ENCODE measurements around the gene FPR3.

DNA sequence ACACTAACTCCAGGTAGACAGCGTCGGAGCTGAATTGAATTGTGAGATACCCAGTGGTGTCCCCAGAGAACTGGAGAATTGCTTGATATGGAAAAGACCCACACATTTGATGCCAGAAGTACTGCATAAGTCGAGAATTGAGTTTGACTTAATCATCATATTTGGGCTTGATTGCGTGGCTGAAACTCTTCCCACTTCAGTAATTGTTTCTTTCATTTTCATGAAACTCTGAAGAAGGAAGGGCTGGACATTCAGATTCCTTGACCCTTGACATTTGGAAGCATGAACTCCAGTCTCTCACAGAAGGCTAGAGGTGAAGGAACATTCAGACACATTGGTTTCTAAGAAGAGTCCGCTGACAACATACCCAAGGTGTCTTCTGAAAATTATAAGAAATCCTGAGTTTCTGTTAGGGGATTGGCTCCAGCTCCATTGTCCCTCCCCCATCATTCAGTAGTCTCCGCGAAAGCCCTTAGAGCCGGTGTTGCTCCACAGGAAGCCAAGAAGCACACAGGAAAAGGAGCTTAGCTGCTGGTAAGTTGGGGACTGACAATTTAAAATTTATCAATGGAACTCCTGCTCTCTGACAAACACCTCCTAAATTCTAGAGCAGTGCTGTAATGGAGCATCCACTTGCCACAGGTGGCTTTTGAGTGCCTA lies 34.1 kb upstream of the FPR3 start, which contains the start of gene FPR2:
- TF ChIP-seq, protein P1, sequence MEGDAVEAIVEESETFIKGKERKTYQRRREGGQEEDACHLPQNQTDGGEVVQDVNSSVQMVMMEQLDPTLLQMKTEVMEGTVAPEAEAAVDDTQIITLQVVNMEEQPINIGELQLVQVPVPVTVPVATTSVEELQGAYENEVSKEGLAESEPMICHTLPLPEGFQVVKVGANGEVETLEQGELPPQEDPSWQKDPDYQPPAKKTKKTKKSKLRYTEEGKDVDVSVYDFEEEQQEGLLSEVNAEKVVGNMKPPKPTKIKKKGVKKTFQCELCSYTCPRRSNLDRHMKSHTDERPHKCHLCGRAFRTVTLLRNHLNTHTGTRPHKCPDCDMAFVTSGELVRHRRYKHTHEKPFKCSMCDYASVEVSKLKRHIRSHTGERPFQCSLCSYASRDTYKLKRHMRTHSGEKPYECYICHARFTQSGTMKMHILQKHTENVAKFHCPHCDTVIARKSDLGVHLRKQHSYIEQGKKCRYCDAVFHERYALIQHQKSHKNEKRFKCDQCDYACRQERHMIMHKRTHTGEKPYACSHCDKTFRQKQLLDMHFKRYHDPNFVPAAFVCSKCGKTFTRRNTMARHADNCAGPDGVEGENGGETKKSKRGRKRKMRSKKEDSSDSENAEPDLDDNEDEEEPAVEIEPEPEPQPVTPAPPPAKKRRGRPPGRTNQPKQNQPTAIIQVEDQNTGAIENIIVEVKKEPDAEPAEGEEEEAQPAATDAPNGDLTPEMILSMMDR (IDR thresholded peaks at IDR 0.05): no peak
- TF ChIP-seq POLR2AphosphoS5 (IDR thresholded peaks at IDR 0.05) (no peak), EP300 (IDR thresholded peaks at IDR 0.05) (no peak)
